GM18870 (cell line): ENCODE results near the gene COL5A1.

Experiments used
- ATAC-seq: cut with Tn5 transposase; IDR thresholded peaks from one replicate; pipeline ENCODE4 v1.9.1; 2021; ENCODE audit warnings: moderate library complexity; ENCODE audit not compliant: unreplicated experiment

Gene COL5A1

DNA sequence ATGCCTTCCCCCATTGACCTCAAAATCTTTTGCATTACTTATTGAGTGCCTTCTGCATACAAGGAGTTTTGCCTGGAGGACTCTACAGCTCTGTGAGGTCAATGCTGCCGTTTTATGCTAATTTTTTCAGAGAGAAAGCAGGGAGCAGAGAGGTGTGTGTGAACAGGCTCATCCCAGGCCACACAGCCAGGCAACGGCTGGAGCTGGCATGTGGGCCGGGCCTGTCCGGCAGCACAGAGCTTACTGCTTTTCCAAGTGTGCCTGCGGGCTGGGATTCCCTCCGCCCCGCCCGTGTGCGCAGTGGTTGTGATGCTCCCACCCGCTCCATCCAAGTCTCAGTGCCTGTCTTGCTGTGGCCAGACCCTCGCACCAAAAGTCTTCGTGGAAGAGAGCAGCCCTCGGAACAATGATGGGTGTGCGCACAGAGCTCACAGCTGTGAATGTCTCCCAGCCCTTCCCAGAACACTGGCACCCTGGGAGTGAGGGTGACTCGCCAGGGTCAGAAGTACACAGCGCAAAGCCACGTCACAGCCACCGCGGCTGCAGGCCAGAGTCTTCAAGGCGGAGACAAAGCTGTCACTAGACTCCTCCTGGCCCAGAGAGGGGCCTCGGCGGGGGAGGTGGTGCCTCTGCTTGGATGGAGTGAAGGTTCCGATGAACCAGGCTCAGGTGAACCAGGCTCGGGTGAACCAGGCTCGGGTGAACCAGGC is 82.8 kb downstream of the COL5A1 start:
- ATAC-seq: no peak

DNA sequence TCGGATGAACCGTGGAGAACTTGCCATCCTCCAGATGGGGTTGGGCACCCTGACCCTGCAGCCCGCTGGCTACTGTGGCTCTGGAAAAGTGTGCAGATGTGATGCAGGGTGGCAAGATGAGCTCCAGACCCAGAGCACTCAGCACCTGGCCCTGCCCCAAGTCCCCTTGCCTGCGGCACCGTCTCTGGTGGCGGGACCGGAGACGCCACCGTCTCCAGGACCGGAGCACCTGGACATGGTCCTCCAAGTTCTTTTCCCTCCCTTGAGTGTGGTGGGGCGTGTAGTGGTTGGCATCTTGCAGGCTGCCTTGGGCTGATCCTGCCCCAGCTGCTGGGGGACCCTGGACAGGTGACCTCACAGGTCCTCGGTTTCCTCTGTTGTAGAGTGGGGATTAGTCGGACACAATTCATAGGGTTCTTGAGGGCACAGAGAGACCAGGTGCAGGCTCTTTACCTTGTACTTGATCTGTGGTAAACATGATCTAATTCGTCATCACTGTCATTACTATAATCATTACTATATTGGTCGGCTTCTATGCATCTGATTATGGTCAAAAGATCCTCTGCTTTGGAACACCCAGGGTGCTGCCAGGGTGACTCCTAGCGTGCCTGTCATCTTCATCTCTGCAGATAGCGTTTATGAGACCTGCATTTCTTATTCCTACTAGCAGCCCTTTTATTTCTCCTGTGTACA is 83.5 kb downstream of the COL5A1 start:
- no peak for ATAC-seq

DNA sequence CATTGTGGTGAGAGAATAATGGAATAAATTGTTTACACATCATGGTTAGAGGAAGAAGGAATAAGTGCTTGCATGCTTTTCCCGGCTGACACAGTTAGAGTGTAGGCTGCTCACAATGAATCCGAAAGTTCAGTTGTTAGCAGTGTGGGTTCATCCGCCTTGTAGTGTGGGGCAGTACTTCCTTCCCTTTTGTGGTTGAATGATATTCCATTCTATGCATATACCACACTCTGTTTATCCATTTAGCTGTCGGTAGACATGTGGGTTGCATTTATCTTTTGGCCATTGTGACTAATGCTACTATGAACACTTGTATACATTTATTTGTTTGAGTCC is 84.0 kb downstream of the COL5A1 start:
- ATAC-seq: no peak

DNA sequence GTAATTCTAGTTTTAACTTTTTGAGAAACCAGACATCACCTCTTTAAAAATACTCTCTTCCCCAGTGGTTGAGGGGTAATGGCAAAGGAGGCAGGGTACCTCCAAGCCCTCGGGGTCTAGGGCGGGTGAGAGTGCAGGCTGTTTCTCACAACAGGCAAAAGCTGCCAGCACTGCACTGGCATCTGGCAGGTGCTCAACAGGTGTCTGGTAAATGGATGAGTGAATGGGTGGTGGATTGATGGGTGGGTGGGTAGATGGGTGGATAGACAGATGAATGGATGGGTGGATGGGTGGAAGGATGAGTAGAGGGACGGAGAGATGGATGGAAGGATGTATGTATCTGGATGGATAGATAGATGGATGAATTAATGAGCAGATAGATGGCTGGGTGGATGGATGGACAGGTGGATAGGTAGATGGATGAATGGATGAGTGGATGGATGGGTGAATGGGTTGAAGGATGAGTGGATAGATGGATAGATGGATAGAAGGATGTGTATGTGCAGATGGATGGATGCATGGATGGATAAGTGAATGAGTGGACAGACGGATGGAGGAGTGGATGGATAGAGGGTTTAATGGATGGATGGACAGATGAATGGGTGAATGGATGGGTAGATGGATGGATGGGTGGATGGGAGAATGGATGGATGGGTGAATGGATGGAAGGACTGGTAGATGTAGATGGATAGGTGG is 84.6 kb downstream of the COL5A1 start:
- ATAC-seq: no peak

DNA sequence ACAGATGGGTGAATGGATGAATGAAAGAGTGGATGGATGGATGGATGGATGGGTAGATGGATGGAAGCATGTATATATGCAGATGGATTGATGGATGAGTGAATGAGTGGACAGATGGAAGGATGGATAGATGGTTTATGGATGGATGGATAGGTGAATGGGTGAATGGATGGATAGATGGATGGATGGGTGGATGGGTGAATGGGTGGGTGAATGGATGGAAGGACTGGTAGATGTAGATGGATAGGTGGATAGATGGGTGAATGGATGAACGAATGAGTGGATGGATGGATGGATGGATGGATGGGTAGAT is 85.1 kb downstream of the COL5A1 start:
- ATAC-seq: no peak

DNA sequence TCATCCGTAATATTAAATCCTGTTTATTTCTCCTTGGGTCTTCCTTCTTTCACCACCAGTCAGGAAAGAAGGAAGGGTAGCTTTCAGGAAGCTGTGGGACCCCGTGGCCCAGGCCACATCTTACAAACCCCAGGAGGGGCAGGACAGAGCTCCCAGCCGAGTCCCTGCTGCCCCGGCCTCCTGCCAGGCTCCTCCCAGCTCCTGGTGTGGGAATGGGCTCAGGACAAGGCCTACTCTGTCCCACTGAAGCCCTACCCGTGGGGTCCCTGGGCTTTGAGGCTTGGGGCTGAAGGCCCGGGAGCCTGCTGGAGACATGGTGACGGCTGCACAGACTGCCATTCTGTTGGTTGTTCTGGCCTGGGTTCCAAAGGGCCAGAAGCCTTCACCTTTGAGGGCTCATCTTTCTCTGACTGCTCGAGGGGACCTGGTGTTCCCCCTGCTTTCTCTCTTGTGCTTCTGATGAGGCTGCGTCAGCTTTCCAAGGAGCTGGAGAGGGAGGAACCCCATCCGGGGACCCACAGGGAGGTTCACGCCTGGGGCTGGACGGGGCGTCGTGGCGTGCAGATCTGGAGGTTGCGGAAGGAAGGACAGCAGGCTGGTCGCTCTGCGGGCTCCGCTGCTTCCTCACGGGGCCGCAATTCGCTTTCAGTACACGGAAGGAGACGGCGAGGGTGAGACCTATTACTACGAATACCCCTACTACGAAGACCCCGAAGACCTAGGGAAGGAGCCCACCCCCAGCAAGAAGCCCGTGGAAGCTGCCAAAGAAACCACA is 86.6 kb downstream of the COL5A1 start:
- no peak for ATAC-seq

DNA sequence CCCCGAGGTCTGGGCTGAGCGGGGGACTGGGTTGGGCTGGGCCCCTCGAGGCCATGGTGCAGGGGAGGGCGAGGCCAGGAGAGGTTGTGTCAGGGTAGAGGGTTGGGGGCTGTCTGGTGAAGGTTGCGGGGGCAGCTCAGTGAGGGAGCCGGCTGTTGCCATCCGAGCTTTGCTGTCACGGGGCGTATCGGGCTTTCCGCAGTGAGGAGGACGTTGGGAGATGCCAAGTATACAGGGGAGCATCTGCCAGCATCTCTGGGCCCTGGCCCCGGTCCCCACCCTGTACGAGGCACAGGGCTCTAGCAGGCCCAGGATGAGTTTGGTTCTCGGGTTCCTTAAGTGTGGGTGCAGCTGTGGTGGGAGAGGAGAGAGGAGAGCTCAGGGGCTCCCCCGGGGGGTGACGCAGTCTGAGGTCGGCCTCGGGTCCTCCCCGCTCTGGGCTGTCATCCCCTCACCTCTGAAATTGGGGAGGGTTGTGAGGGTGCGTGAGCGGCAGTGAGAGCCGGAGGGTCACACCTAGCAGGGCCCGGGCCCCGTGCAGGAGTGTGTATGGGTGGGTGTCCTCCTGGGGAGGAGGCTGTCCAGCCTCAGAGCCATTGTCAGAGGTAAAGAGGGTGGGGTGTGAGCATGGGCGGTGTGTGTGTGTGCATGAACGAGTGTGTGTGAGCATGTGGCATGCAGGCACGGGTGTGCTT is 87.3 kb downstream of the COL5A1 start:
- no peak for ATAC-seq

DNA sequence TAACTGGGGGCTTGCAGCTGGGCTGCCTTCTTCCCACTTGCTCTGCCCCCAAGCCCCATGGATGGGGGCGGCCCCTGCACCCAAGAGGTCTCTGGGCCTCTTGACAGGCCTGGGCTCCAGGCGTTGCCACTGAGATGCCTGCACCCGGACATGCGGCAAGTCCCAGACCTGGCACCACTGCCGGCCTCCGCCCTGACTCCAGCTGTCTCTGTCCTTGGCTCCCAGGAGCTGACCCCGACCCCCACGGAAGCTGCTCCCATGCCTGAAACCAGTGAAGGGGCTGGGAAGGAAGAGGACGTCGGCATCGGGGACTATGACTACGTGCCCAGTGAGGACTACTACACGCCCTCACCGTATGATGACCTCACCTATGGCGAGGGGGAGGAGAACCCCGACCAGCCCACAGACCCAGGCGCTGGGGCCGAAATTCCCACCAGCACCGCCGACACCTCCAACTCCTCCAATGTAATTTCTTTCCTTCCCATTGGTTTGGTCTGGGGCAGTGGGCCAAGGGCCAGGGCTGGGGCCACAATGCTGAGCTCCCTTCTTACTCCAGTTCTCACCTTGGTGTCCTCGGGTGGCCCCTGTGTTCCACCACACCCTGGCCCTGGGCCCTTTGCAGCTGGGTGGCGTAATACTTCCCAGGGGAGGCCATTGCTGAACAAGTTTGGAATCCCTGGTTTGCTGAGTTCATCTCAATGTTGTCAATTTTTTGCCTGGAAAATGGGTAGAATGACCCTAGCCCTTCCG is 88.6 kb downstream of the COL5A1 start:
- no peak for ATAC-seq

DNA sequence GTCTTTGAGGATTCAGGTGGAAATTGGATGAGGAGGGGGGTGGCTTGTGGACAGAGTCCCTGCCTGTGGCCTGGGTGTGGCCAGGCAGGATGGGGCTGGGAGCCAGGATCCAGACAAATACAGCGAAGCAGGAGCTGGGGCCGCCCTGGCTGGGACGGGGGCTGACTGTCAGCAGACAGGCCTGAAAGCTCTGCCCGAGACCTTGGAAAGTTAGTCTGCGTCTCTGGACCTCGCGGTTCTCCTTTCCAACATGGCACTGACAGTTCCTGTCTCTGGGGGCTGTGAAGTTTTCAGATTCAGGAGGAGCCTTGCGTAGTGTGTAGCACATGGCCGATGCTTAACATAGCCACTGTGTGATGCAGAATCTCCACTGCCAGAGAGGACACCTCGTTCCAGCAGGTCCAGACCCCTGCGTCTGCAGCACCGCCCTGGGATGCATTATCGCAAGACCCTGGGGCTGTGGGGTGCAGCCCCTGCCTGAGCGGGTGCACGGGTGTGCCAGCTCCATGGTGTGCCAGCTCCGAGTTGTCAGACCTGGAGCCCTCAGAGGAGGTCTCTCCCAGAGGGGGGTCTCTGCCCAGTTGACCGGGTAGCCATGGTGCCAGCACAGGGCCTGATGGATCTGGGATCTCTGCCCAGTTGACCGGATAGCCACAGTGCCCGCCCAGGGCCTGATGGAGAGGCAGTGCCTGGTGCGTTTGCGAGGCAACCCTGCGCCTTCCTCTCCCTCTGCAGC is 89.3 kb downstream of the COL5A1 start:
- no peak for ATAC-seq

DNA sequence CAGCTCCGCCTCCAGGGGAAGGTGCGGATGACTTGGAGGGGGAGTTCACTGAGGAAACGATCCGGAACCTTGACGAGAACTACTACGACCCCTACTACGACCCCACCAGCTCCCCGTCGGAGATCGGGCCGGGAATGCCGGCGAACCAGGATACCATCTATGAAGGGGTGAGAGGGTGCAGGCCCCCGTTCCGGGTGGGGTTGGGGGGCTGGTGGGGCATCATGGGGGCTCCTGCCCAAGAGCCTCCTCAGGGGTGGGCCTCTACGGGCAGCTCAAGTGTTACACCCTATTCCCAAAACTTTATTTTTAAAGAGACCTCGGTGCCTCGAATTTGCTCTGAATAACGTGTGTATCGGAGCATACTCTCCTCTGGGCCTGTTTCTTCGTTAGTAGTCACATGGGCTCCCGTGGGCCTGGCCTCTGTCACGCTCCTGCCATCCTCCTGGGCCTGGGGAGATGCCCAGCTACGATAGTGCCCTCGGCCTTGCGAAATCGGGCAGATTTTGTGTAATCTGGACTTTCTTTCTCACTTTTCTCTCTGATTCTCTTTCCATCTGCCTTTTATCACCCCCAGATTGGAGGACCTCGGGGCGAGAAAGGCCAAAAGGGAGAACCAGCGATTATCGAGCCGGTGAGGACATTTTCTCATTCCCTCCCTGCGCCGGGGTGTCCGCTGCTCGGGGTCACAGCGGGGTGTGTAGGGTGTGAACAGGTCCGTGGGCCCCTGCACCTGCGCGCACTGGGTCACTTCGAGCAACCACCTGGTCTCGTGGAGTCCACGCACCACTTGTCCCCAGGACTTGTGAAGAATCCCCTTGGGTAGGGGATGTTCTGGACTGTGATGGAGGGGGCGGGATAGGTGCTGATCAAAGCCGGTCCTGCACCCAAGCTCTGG is 90.1 kb downstream of the COL5A1 start:
- ATAC-seq: no peak

DNA sequence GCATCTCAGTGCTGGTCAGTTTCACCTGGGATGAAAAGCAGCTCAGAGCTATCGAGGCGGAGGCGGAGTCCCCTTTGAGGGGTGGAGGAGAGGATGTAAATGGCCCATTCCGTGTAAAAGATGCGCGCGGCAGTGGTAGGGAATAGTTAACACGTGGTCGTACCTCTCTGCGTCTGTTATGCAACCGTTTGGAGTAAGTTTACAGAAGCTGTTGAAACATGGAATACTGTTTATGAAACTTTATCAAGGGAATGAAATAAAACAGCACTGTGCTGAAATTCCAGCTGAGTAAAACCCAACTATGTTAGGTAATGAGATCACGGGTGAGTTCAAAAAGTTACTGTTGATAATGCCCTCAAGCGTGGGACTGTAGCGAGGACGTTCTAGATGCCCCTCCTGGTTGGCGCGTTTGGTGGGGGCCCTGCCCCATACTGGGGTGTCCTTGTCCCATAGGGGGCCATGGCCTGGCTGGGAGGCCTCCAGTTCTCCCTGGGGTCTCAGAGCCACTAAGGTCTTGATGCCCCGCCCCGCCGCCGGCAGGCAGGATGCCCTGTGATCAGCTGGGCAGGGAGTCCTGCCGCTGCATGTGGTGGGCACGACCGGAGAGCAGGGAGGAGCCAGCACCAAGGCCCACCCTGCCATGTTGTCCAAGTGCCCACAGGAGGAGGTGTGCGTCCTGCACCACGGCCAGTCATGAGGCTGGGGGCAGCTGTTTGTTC is 90.9 kb downstream of the COL5A1 start:
- ATAC-seq: no peak

DNA sequence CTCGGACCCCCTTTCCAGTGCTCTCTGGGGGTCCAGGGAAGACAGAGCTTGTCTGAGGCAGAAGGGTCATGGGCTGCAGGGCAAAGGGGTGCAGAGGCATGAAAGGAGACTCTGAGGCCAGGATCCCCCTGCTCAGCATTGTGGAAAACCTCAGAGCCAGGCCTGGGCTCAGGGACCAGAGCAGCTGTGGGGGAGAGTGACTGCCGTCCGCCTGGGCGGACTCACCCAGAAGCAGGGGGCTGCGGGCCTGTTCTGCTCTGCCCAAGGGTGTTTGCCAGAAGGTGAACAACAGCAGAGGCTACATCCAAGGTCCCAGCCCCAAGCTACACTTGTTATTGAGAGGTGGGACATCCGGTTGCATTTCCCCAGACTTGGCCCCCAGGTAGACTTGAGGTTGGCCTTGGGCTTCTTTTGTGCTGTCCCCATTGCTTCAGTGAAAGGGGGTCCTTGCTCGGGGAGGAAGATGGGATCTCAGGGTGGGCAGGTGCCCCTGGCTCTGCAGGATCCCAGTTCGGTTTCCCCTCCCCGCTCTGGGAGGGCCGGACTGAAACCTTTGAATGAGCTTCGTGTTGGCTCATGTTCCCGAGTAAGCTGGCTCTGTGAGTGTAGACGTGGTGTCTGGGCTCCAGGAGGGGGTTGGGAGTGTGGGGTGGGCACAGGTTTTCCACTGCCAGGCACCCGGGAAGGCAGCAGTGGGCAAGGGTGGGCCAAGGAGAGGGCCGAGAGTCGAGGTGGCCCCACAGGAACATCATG is 92.1 kb downstream of the COL5A1 start:
- no peak for ATAC-seq

DNA sequence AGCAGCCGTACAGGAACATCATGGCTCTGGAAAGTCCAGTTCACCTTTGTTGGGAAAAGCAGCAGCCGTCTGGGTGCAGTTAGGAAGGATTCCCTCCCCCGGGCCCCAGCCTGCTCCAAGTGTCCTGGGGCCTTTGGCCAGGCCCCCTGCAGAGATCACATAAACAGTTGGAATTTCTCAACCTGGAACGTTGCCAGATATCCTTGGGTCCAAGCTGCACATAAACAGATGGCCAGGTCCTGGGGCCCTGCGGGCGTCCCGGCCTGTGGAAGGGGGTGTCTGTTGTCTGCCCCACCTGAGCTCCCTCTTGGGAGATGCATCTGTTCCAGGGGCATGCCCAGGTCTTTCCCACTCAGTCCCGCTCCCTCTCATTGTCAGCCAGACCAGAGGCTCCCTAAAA is 92.7 kb downstream of the COL5A1 start:
- no peak for ATAC-seq

DNA sequence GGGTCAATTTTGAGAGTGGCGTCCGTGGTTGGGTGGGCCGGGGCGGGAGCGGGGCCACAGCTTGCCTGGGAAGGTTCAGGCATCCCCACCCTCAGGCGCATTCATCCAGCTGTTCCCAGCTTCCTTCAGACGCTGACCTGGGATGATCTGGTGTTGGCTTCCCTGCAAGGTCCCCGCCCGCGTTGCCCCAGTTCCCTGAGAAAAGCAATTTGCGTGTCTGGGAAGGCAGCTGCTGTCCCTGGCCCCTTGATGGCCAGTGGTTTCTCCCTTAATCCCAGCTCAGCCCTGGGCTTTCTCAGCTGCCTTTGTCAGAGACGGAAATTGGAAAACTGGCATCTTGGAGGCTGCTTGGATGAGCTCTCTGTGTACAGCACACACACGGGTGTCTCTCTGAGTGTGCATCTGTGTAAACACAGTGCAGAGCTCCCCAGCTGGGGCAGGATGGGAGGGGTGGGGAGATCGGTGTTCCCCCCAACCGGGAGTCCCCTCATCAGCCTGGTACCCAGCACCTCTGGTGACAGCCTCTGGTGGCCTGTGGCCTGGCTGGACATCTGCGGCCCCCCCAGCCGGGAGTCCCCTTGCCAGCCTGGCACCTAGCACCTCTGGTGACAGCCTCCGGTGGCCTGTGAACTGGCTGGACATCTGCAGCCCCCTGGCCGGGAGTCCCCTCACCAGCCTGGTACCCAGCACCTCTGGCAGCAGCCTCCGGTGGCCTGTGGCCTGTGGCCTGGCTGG is 94.0 kb downstream of the COL5A1 start:
- no peak for ATAC-seq

DNA sequence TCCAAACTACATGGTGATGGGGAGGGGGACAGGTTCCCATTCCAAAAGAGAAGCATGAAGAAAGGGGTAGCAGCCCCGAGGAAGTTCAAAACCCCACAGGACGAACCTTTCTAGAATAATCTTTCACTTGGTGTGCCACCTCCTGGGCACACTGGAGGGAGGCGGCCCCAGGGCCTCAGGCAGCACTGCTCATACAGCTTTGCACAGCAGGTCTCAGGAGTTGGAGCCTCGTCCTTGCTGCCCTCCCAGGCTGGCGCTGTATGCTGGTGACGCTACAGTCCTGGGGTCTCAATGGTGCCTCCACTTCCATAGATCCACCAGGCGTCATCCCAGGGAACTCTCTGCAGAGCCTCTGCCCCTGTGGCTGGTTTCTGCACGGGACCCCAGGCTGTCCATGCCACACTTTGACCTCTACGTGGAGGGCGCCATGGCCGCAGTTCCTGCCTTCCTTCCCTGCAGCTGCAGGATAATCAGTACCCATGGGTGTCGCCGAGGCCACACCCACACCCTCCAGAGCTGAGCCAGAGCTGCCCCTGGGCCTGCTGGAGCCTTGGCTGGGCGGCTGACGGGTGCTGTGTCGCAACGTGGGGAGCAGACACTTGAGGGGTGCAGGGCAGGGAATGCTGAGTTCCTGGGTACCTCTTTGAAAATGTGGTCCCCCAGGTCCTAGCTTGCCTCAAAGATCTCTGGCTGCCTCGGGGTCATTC is 95.3 kb downstream of the COL5A1 start:
- no peak for ATAC-seq
